ENCODE measurements around the gene CACNA1A. TPM values are rescaled to one million over a fixed set of nuclear protein-coding genes. Genes with fewer than 3 reads are reported as not detected.
A peak's percentile ranks its signal among the peaks of the same experiment; 100 is the strongest.

CACNA1A gene
- total RNA-seq, 1 donor, result 1.4 TPM

- no peaks in the 10 kb centered on the region for H3K9me3 ChIP-seq (ENCODE audit: low read depth, low read length)
- no peak for TF ChIP-seq CTCF (IDR thresholded peaks at IDR 0.05; ENCODE audit: extremely low read depth, low read depth, low read length)
- H3K4me3 ChIP-seq (ENCODE audit: insufficient read depth, low read length), result no peak overlapping the region
- H3K36me3 ChIP-seq (ENCODE audit: insufficient read depth, low read length), result no peaks in the 10 kb centered on the region
- no peak overlapping the region for H3K4me2 ChIP-seq (ENCODE audit: insufficient read depth, low read length)
- H3K27me3 ChIP-seq (ENCODE audit: insufficient read depth, low read length), result no peaks in the 10 kb centered on the region
- H2AFZ ChIP-seq (ENCODE audit: low read length), result no peak overlapping the region
- no peaks in the 10 kb centered on the region for H3K79me2 ChIP-seq (ENCODE audit: insufficient read depth, low read length)
- peak; percentile 72 for DNase-seq (ENCODE audit: insufficient read length, low spot score, missing footprints)
- H3K27ac ChIP-seq (ENCODE audit: low read depth, low read length), result no peak overlapping the region
- no peaks in the 10 kb centered on the region for H3K4me1 ChIP-seq (ENCODE audit: insufficient read depth, low read length)
- H4K20me1 ChIP-seq (ENCODE audit: insufficient read depth, low read length), result no peaks in the 10 kb centered on the region
Measured at GRCh38 chr19:13211426-13212308, 294.6 kb downstream of the CACNA1A start.

DNA sequence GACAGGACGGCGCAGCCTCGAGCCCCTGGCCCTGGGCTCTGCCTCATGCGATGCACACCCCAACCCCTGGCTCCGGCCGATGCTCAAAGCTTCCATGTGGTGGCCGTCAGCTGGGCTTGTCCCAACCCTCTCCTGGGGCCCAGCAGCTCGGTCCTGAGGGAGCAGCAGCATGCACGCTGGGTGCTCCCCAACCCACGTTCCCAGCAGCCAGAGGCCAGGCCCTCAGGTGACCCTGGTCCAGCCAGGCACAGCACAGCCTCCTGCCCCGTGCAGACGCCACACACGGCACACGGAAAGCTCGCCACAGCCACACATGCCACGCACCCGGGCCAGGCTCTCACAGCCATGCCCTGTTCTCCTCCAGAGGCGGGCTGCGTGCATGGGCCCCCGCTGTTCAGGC lies 295.3 kb downstream of the CACNA1A start:
- no peaks in the 10 kb centered on the region for H3K27me3 ChIP-seq (ENCODE audit: insufficient read depth, low read length)
- no peak overlapping the region for H2AFZ ChIP-seq (ENCODE audit: low read length)
- no peaks in the 10 kb centered on the region for H4K20me1 ChIP-seq (ENCODE audit: insufficient read depth, low read length)
- no peaks in the 10 kb centered on the region for H3K9me3 ChIP-seq (ENCODE audit: low read depth, low read length)
- H3K79me2 ChIP-seq (ENCODE audit: insufficient read depth, low read length), result no peaks in the 10 kb centered on the region
- H3K27ac ChIP-seq (ENCODE audit: low read depth, low read length), result no peak overlapping the region
- H3K36me3 ChIP-seq (ENCODE audit: insufficient read depth, low read length), result no peaks in the 10 kb centered on the region
- no peaks in the 10 kb centered on the region for H3K4me1 ChIP-seq (ENCODE audit: insufficient read depth, low read length)
- no peak overlapping the region for H3K4me3 ChIP-seq (ENCODE audit: insufficient read depth, low read length)
- H3K4me2 ChIP-seq (ENCODE audit: insufficient read depth, low read length), result no peak overlapping the region
- no peak for TF ChIP-seq CTCF (IDR thresholded peaks at IDR 0.05; ENCODE audit: extremely low read depth, low read depth, low read length)
- DNase-seq (ENCODE audit: insufficient read length, low spot score, missing footprints), result peak; percentile 82

GRCh38 chr19:13210339-13210775 lies 295.9 kb downstream of the CACNA1A start:
- H3K79me2 ChIP-seq (ENCODE audit: insufficient read depth, low read length), result no peaks in the 10 kb centered on the region
- H4K20me1 ChIP-seq (ENCODE audit: insufficient read depth, low read length), result no peaks in the 10 kb centered on the region
- H3K36me3 ChIP-seq (ENCODE audit: insufficient read depth, low read length), result no peaks in the 10 kb centered on the region
- H3K4me2 ChIP-seq (ENCODE audit: insufficient read depth, low read length), result no peak overlapping the region
- H3K9me3 ChIP-seq (ENCODE audit: low read depth, low read length), result no peaks in the 10 kb centered on the region
- H3K4me3 ChIP-seq (ENCODE audit: insufficient read depth, low read length), result no peak overlapping the region
- H2AFZ ChIP-seq (ENCODE audit: low read length), result no peak overlapping the region
- H3K27me3 ChIP-seq (ENCODE audit: insufficient read depth, low read length), result no peaks in the 10 kb centered on the region
- no peak overlapping the region for H3K27ac ChIP-seq (ENCODE audit: low read depth, low read length)
- TF ChIP-seq CTCF (IDR thresholded peaks at IDR 0.05; ENCODE audit: extremely low read depth, low read depth, low read length), result no peak
- peak; percentile 85 for DNase-seq (ENCODE audit: insufficient read length, low spot score, missing footprints)
- no peaks in the 10 kb centered on the region for H3K4me1 ChIP-seq (ENCODE audit: insufficient read depth, low read length)

GRCh38 chr19:13209484-13210338 lies 296.6 kb downstream of the CACNA1A start:
- peak; percentile 92 for DNase-seq (ENCODE audit: insufficient read length, low spot score, missing footprints)
- Histone ChIP-seq H3K9me3 (ENCODE audit: low read depth, low read length) (no peaks in the 10 kb centered on the region), H3K4me2 (ENCODE audit: insufficient read depth, low read length) (no peak overlapping the region), H3K4me1 (ENCODE audit: insufficient read depth, low read length) (no peaks in the 10 kb centered on the region), H3K27me3 (ENCODE audit: insufficient read depth, low read length) (no peaks in the 10 kb centered on the region), H2AFZ (ENCODE audit: low read length) (no peak overlapping the region), H3K4me3 (ENCODE audit: insufficient read depth, low read length) (no peak overlapping the region), H3K27ac (ENCODE audit: low read depth, low read length) (no peak overlapping the region), H3K79me2 (ENCODE audit: insufficient read depth, low read length) (no peaks in the 10 kb centered on the region), H3K36me3 (ENCODE audit: insufficient read depth, low read length) (no peaks in the 10 kb centered on the region), H4K20me1 (ENCODE audit: insufficient read depth, low read length) (no peaks in the 10 kb centered on the region)
- no peak for TF ChIP-seq CTCF (IDR thresholded peaks at IDR 0.05; ENCODE audit: extremely low read depth, low read depth, low read length)
